IMR-90 (cell line): ENCODE results near the gene TENM3. TPM values are rescaled to one million over a fixed set of nuclear protein-coding genes. Genes with fewer than 3 reads are reported as not detected.

Experiments
- ATAC-seq: fragments of 200-7000 bp; cut with Tn5 transposase; 2 replicates; pipeline ENCODE4 v1.9.1; 2020; ENCODE audit warnings: low read depth, mild to moderate bottlenecking, moderate library complexity
- BruUV-seq: library from RNA; stranded (reverse); fragments of 400-500 nt; replicated peaks from 2 replicates; lab custom pipeline; 2021; lab: Mats Ljungman, UMichigan
- CTCF ChIA-PET: fragments of 300-600 bp; formaldehyde crosslinking; extraction: SDS; loops from one replicate; lab custom pipeline; 2021; ENCODE audit warnings: antibody characterized with exemption; lab: Yijun Ruan, JAX
- POLR2A ChIA-PET: fragments of 300-600 bp; sonication (Branson Sonifier 250); formaldehyde crosslinking; loops from one replicate; lab custom pipeline; 2022; ENCODE audit warnings: antibody characterized with exemption; ENCODE audit not compliant: unreplicated experiment; lab: Charles Lee
- DNase-seq: peaks from one replicate; pipeline ENCODE4 v3.0.0; 2013
- H2AFZ ChIP-seq: replicated peaks from 2 replicates; pipeline ENCODE3; 2013; ENCODE audit warnings: low read length, mild to moderate bottlenecking; ENCODE audit not compliant: poor library complexity
- H2AK5ac ChIP-seq: 2 replicates; pipeline ENCODE4 v1.6.1; 2013; ENCODE audit warnings: low read depth, low read length, inconsistent platforms
- H2AK9ac ChIP-seq: replicated peaks from 2 replicates; pipeline ENCODE3; 2013; ENCODE audit warnings: mild to moderate bottlenecking, low read depth, low read length, moderate library complexity; ENCODE audit not compliant: poor library complexity
- H2BK120ac ChIP-seq: 2 replicates; pipeline ENCODE4 v1.6.1; 2013; ENCODE audit warnings: low read depth, low read length, inconsistent platforms
- H2BK15ac ChIP-seq: 3 replicates; pipeline ENCODE4 v1.6.1; 2013; ENCODE audit warnings: low read depth, low read length, inconsistent platforms
- H2BK20ac ChIP-seq: 2 replicates; pipeline ENCODE4 v1.6.1; 2013; ENCODE audit warnings: low read depth, mild to moderate bottlenecking, inconsistent platforms, low read length, moderate library complexity
- H2BK5ac ChIP-seq: 2 replicates; pipeline ENCODE4 v1.6.1; 2013; ENCODE audit warnings: mild to moderate bottlenecking, low read depth, low read length, inconsistent platforms; ENCODE audit not compliant: poor library complexity, severe bottlenecking
- H3K14ac ChIP-seq: replicated peaks from 2 replicates; pipeline ENCODE4 v1.6.1; 2013; ENCODE audit warnings: low read depth, low read length, inconsistent platforms
- H3K18ac ChIP-seq: 2 replicates; pipeline ENCODE4 v1.6.1; 2013; ENCODE audit warnings: low read depth, low read length, control low read depth
- H3K23ac ChIP-seq: 2 replicates; pipeline ENCODE4 v1.6.1; 2013; ENCODE audit warnings: low read depth, low read length, inconsistent platforms
- H3K27ac ChIP-seq: 2 replicates; pipeline ENCODE4 v1.5.1; 2013; ENCODE audit warnings: mild to moderate bottlenecking, control low read depth, low read length; ENCODE audit not compliant: insufficient read depth
- H3K27me3 ChIP-seq: 2 replicates; pipeline ENCODE4 v1.6.1; 2013; ENCODE audit warnings: low read length; ENCODE audit not compliant: control insufficient read depth, insufficient read depth
- H3K36me3 ChIP-seq: 2 replicates; pipeline ENCODE4 v1.6.1; 2013; ENCODE audit warnings: low read length, mixed read lengths; ENCODE audit not compliant: control insufficient read depth, insufficient read depth
- H3K4ac ChIP-seq: 2 replicates; pipeline ENCODE4 v1.6.1; 2013; ENCODE audit warnings: low read depth, low read length, inconsistent platforms
- H3K4me1 ChIP-seq: 2 replicates; pipeline ENCODE4 v1.6.1; 2013; ENCODE audit warnings: low read length, mixed read lengths; ENCODE audit not compliant: control insufficient read depth, insufficient read depth
- H3K4me2 ChIP-seq: 2 replicates; pipeline ENCODE4 v1.6.1; 2013; ENCODE audit warnings: low read depth, mild to moderate bottlenecking, control low read depth, low read length, moderate library complexity
- H3K4me3 ChIP-seq: 2 replicates; pipeline ENCODE4 v1.5.1; 2013; ENCODE audit warnings: low read depth, mild to moderate bottlenecking, control low read depth, low read length, moderate library complexity; ENCODE audit not compliant: insufficient read depth
- H3K56ac ChIP-seq: 2 replicates; pipeline ENCODE4 v1.6.1; 2013; ENCODE audit warnings: low read length, inconsistent platforms; ENCODE audit not compliant: insufficient read depth; ENCODE audit errors: extremely low read depth
- H3K79me1 ChIP-seq, 2 experiments: 2 replicates each; pipeline ENCODE4 v1.6.1; 2013; ENCODE audit warnings: low read length in 2 of 2, inconsistent platforms in 1 of 2, low read depth in 1 of 2
- H3K9ac ChIP-seq: 2 replicates; pipeline ENCODE4 v1.6.1; 2013; ENCODE audit warnings: low read depth, low read length, control low read depth
- H3K9me1 ChIP-seq: 2 replicates; pipeline ENCODE4 v1.6.1; 2013; ENCODE audit warnings: low read length, inconsistent platforms; ENCODE audit not compliant: insufficient read depth
- H3K9me3 ChIP-seq: 2 replicates; pipeline ENCODE4 v1.6.1; 2013; ENCODE audit warnings: low read length; ENCODE audit not compliant: control insufficient read depth, insufficient read depth
- H4K20me1 ChIP-seq: 2 replicates; pipeline ENCODE4 v1.6.1; 2013; ENCODE audit warnings: low read length, inconsistent platforms; ENCODE audit not compliant: insufficient read depth
- H4K5ac ChIP-seq: 2 replicates; pipeline ENCODE4 v1.6.1; 2013; ENCODE audit warnings: mild to moderate bottlenecking, low read depth, low read length, control low read depth
- H4K8ac ChIP-seq, 2 experiments: 2 replicates each; pipeline ENCODE4 v1.6.1; 2013; ENCODE audit warnings: low read depth in 2 of 2, low read length in 2 of 2, control low read depth in 1 of 2, inconsistent platforms in 1 of 2
- H4K91ac ChIP-seq: 2 replicates; pipeline ENCODE4 v1.6.1; 2013; ENCODE audit warnings: low read depth, low read length, inconsistent platforms; ENCODE audit not compliant: insufficient read depth
- BHLHE40 ChIP-seq: fragments of 150-350 bp; IDR thresholded peaks from 2 replicates; pipeline ENCODE4 v1.6.1; 2016; ENCODE audit warnings: mild to moderate bottlenecking, low read depth, low read length
- CEBPB ChIP-seq: IDR thresholded peaks from 2 replicates; pipeline ENCODE4 v1.6.1; 2012; ENCODE audit warnings: low read depth, low read length, improper control_type of control experiment
- CHD1 ChIP-seq: IDR thresholded peaks from 2 replicates; pipeline ENCODE4 v1.6.1; 2012; ENCODE audit warnings: low read depth, low read length, improper control_type of control experiment
- FOS ChIP-seq: fragments of 150-350 bp; IDR thresholded peaks from 2 replicates; pipeline ENCODE4 v1.6.1; 2016; ENCODE audit warnings: low read depth, low read length
- MAFK ChIP-seq: IDR thresholded peaks from 2 replicates; pipeline ENCODE4 v1.6.1; 2012; ENCODE audit warnings: low read depth, low read length, improper control_type of control experiment
- MAZ ChIP-seq: IDR thresholded peaks from 2 replicates; pipeline ENCODE4 v1.6.1; 2012; ENCODE audit warnings: low read depth, mild to moderate bottlenecking, low read length, improper control_type of control experiment, moderate library complexity, borderline replicate concordance
- MXI1 ChIP-seq: IDR thresholded peaks from 2 replicates; pipeline ENCODE4 v1.6.1; 2012; ENCODE audit warnings: low read depth, mild to moderate bottlenecking, low read length, moderate library complexity, borderline replicate concordance
- NFE2L2 ChIP-seq: fragments of 150-350 bp; IDR thresholded peaks from 2 replicates; pipeline ENCODE4 v1.6.1; 2016; ENCODE audit warnings: low read depth, mild to moderate bottlenecking, low read length
- POLR2A ChIP-seq: IDR thresholded peaks from 2 replicates; pipeline ENCODE4 v1.6.1; 2012; ENCODE audit warnings: mild to moderate bottlenecking, low read depth, low read length
- RAD21 ChIP-seq: IDR thresholded peaks from 2 replicates; pipeline ENCODE4 v1.6.1; 2012; ENCODE audit warnings: low read length, improper control_type of control experiment
- RCOR1 ChIP-seq: IDR thresholded peaks from 2 replicates; pipeline ENCODE4 v1.6.1; 2012; ENCODE audit warnings: mild to moderate bottlenecking, low read length, improper control_type of control experiment; ENCODE audit not compliant: insufficient replicate concordance
- RFX5 ChIP-seq: IDR thresholded peaks from 2 replicates; pipeline ENCODE4 v1.8.0; 2012; ENCODE audit warnings: low read depth, mild to moderate bottlenecking, low read length, moderate library complexity
- USF2 ChIP-seq: fragments of 150-350 bp; IDR thresholded peaks from 2 replicates; pipeline ENCODE4 v1.6.1; 2017; ENCODE audit warnings: mild to moderate bottlenecking, antibody characterized with exemption, low read length, low read depth
- WGBS, 2 experiments: methylation state at CpG; one replicate each; pipeline versions ENCODE4 v1.1.5 to v1.1.7; 2013; ENCODE audit warnings: missing lambda C conversion rate in 2 of 2; ENCODE audit not compliant: insufficient read length in 1 of 2; ENCODE audit errors: extremely low coverage in 2 of 2; 5-methylcytosine and 5-hydroxymethylcytosine counted together
- dilution Hi-C: fragments of 300-500 bp; cut with HindIII; formaldehyde crosslinking; loops from one replicate; pipeline ENCODE4 v1.14.3; 2018; ENCODE audit warnings: low sequenced_read_pairs; ENCODE audit not compliant: unreplicated experiment
- in situ Hi-C: fragments of 300-500 bp; cut with MboI; formaldehyde crosslinking; loops from 3 replicates; pipeline ENCODE4 v1.14.3; 2019; ENCODE audit warnings: low sequenced_read_pairs, inconsistent platforms, mixed read lengths
- intact Hi-C: fragments of 100-400 bp; cut with micrococcal nuclease; formaldehyde crosslinking; loops from 2 replicates; pipeline ENCODE4 v1.10.0; 2022
- polyA plus RNA-seq, 3 experiments: library from polyadenylated mRNA; depleted of rRNA; stranded (reverse); fragments of >200 nt; gene quantifications; 2 replicates each; pipeline ENCODE4 v1.2.3, GENCODE V29; 2012; ENCODE audit warnings: low replicate concordance in 1 of 3
- total RNA-seq: library from RNA; depleted of rRNA; stranded (reverse); fragments of >200 nt; gene quantifications from 2 replicates; pipeline ENCODE4 v1.2.3, GENCODE V29; 2012
- TF ChIP-seq, protein P1 (sequence below): fragments of 150-350 bp; IDR thresholded peaks from 2 replicates; pipeline ENCODE4 v1.6.1; 2016; ENCODE audit warnings: low read depth, mild to moderate bottlenecking, low read length, moderate library complexity, borderline replicate concordance

The TENM3 gene
- total and polyA plus RNA-seq, 2 of the 4 experiments (the other 2 are of a cell fraction), result 29.9 to 173 TPM

DNA sequence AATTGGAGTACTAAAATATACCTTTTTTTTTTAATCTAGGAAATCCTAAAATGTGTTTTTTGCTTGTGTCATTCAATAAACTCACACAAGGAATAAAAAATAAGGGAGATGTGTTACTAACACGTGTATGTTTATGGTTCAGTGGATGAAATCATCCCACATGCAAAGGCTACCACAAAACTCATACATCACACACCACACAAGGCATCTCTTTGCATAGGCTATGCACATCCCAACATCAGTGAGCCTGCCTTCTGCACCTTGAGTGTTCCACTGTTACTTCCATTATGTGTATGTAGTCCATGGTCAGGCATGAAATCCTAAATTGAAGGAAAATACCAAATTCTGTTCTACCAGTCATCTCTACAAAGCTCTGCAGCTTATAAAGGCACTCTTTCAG is 460.9 kb downstream of the TENM3 start:
- no TSS peak for BruUV-seq
- Histone ChIP-seq H2AK5ac (no peak overlapping the region), H4K8ac (no peak overlapping the region), H3K9me1 (peaks cover 2% of the 10 kb centered on the region; the same call in 1 of the 2 replicates), H2AK9ac (no peak overlapping the region), H2BK5ac (no peak overlapping the region), H2BK15ac (no peak overlapping the region), H3K14ac (no peak overlapping the region), H3K4me1 (no peaks in the 10 kb centered on the region), H3K36me3 (no peaks in the 10 kb centered on the region), H3K4ac (no peak overlapping the region), H3K56ac (no peak overlapping the region), H3K9me3 (no peaks in the 10 kb centered on the region), H3K18ac (no peak overlapping the region), H3K4me2 (no peak overlapping the region), H3K23ac (no peak overlapping the region), H2BK20ac (no peak overlapping the region), H3K4me3 (no peak overlapping the region), H3K27ac (no peak overlapping the region), H3K79me1 (no peaks in the 10 kb centered on the region), H3K27me3 (no peaks in the 10 kb centered on the region), H4K20me1 (no peaks in the 10 kb centered on the region), H4K91ac (no peak overlapping the region), H2BK120ac (no peak overlapping the region), H4K5ac (no peak overlapping the region), H3K9ac (no peak overlapping the region), H2AFZ (no peak overlapping the region)
- TF ChIP-seq RAD21, result no peak
- TF ChIP-seq MXI1, result no peak
- no peak for TF ChIP-seq RCOR1
- no peak for TF ChIP-seq CHD1
- TF ChIP-seq MAFK, result no peak
- TF ChIP-seq CEBPB, result no peak
- TF ChIP-seq MAZ, result no peak
- no peak for TF ChIP-seq BHLHE40
- no peak for TF ChIP-seq USF2
- TF ChIP-seq, protein P1, sequence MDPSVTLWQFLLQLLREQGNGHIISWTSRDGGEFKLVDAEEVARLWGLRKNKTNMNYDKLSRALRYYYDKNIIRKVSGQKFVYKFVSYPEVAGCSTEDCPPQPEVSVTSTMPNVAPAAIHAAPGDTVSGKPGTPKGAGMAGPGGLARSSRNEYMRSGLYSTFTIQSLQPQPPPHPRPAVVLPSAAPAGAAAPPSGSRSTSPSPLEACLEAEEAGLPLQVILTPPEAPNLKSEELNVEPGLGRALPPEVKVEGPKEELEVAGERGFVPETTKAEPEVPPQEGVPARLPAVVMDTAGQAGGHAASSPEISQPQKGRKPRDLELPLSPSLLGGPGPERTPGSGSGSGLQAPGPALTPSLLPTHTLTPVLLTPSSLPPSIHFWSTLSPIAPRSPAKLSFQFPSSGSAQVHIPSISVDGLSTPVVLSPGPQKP, result no peak
- TF ChIP-seq NFE2L2, result no peak
- no peak for TF ChIP-seq RFX5
- no peak for TF ChIP-seq FOS
- no peak for TF ChIP-seq POLR2A
- ATAC-seq (no peak), DNase-seq (peak; percentile 13)
- ChIA-PET CTCF (interaction anchor here (0.6 to 0.9 kb wide), 2 partner anchors 65 to 152 kb away, joined by 3 to 6 read pairs; no protein-coding TSS in a partner anchor), POLR2A (no interaction called here)
- in situ Hi-C loops, result no loop called here
- intact Hi-C loops, result no loop called here
- no CpG with 5 or more reads among the region's 1 CpG for WGBS, 2 experiments
- dilution Hi-C loops, result no loop called here
